ENCODE results near the gene MYCL.
A peak's percentile ranks its signal among the peaks of the same experiment; 100 is the strongest.

The MYCL gene

GRCh38 chr1:39876144-39876543, 25.6 kb downstream of the MYCL start:
- CTCF ChIA-PET = interaction anchor here (1.0 kb wide), 1 partner anchor 26 kb away, joined by 3 read pairs; the partner anchor contains the start of gene MYCL
- Histone ChIP-seq H3K27ac (ENCODE audit: extremely low read depth, low read depth, low read length) (no peak overlapping the region), H3K4me1 (ENCODE audit: control insufficient read depth, insufficient read depth, low read length) (peaks cover 11% of the 10 kb centered on the region), H3K9me3 (ENCODE audit: control insufficient read depth, insufficient read depth, low read depth, low read length) (no peaks in the 10 kb centered on the region), H3K36me3 (ENCODE audit: control insufficient read depth in 2 of 2, insufficient read depth in 1 of 2, low read length in 2 of 2) (peaks cover 6 to 24% of the 10 kb centered on the region in 2 experiments), H3K4me3 (ENCODE audit: low read depth, low read length) (no peak overlapping the region)
- POLR2A ChIA-PET = no interaction called here
- no peak for TF ChIP-seq ZNF362 (tag by site-specific recombination; IDR thresholded peaks at IDR 0.05)
- TF ChIP-seq ZSCAN30 (tag by site-specific recombination; IDR thresholded peaks at IDR 0.05) = no peak
- no peak for TF ChIP-seq ZBTB6 (tag by site-specific recombination; IDR thresholded peaks at IDR 0.05)
- TF ChIP-seq ZNF366 (tag by site-specific recombination; conservative IDR thresholded peaks at IDR 0.05) = no peak
- TF ChIP-seq ZBTB17 (tag by site-specific recombination; IDR thresholded peaks at IDR 0.05) = peak; percentile 60; the same call in 1 of the 2 replicates

- H3K9me3 ChIP-seq (ENCODE audit: control insufficient read depth, insufficient read depth, low read depth, low read length) = no peaks in the 10 kb centered on the region
- no peak overlapping the region for H3K27ac ChIP-seq (ENCODE audit: extremely low read depth, low read depth, low read length)
- peaks cover 10 to 18% of the 10 kb centered on the region in 2 experiments for H3K36me3 ChIP-seq (ENCODE audit: control insufficient read depth in 2 of 2, insufficient read depth in 1 of 2, low read length in 2 of 2)
- no peak for TF ChIP-seq ZNF701 (tag by site-specific recombination; IDR thresholded peaks at IDR 0.05)
- peak; percentile 59 for TF ChIP-seq ZNF366 (tag by site-specific recombination; conservative IDR thresholded peaks at IDR 0.05)
- peak; percentile 56; the same call in 1 of the 2 replicates for TF ChIP-seq PRDM1 (tag by site-specific recombination; IDR thresholded peaks at IDR 0.05)
- no peak overlapping the region for H3K4me3 ChIP-seq (ENCODE audit: low read depth, low read length)
- ChIA-PET CTCF (no interaction called here), POLR2A (interaction anchor here (1.5 kb wide), 1 partner anchor 10 kb away, joined by 4 read pairs; the partner anchor contains the start of gene TRIT1)
- H3K4me1 ChIP-seq (ENCODE audit: control insufficient read depth, insufficient read depth, low read length) = peaks cover 11% of the 10 kb centered on the region
Observed at GRCh38 chr1:39872698-39873097, 29.0 kb downstream of the MYCL start.

GRCh38 chr1:39871796-39872195, 29.9 kb downstream of the MYCL start:
- Histone ChIP-seq H3K4me3 (ENCODE audit: low read depth, low read length) (no peak overlapping the region), H3K27ac (ENCODE audit: extremely low read depth, low read depth, low read length) (no peak overlapping the region), H3K4me1 (ENCODE audit: control insufficient read depth, insufficient read depth, low read length) (0 out of 2 replicates have a peak, but pooled peaks cover 4% of the 10 kb centered on the region), H3K36me3 (ENCODE audit: control insufficient read depth in 2 of 2, insufficient read depth in 1 of 2, low read length in 2 of 2) (peaks cover 4 to 14% of the 10 kb centered on the region in 2 experiments; a peak in 2 of 3 replicates), H3K9me3 (ENCODE audit: control insufficient read depth, insufficient read depth, low read depth, low read length) (no peaks in the 10 kb centered on the region)
- TF ChIP-seq ZNF600 (tag by site-specific recombination; IDR thresholded peaks at IDR 0.05) (no peak), ZIC2 (tag by site-specific recombination; IDR thresholded peaks at IDR 0.05) (no peak), KLF16 (tag by site-specific recombination; IDR thresholded peaks at IDR 0.05) (no peak), ZNF221 (tag by site-specific recombination; IDR thresholded peaks at IDR 0.05; ENCODE audit: borderline replicate concordance) (no peak), ZBTB44 (tag by site-specific recombination; IDR thresholded peaks at IDR 0.05) (no peak), ZNF362 (tag by site-specific recombination; IDR thresholded peaks at IDR 0.05) (0 out of 2 replicates have a peak, but pooled peaks have one; percentile 23), ZNF366 (tag by site-specific recombination; conservative IDR thresholded peaks at IDR 0.05) (no peak), IKZF3 (tag by site-specific recombination; IDR thresholded peaks at IDR 0.05) (no peak), ZNF155 (tag by site-specific recombination; IDR thresholded peaks at IDR 0.05) (no peak)
- ChIA-PET CTCF (interaction anchor here (0.7 kb wide), 1 partner anchor 19 kb away, joined by 3 read pairs; no protein-coding TSS in a partner anchor), POLR2A (interaction anchor here (1.5 kb wide), 1 partner anchor 11 kb away, joined by 4 read pairs; the partner anchor contains the start of gene TRIT1)

Measured in HEK293 (cell line).